IMR-90 (cell line): ENCODE results near the gene ZNF385D.

ENCODE experiments used
- CTCF ChIP-seq: conservative IDR thresholded peaks from 2 replicates; pipeline ENCODE4 v1.5.1; 2012; ENCODE audit warnings: mild to moderate bottlenecking, low read depth, low read length, improper control_type of control experiment
- POLR2A ChIP-seq: IDR thresholded peaks from 2 replicates; pipeline ENCODE4 v1.6.1; 2012; ENCODE audit warnings: mild to moderate bottlenecking, low read depth, low read length

DNA sequence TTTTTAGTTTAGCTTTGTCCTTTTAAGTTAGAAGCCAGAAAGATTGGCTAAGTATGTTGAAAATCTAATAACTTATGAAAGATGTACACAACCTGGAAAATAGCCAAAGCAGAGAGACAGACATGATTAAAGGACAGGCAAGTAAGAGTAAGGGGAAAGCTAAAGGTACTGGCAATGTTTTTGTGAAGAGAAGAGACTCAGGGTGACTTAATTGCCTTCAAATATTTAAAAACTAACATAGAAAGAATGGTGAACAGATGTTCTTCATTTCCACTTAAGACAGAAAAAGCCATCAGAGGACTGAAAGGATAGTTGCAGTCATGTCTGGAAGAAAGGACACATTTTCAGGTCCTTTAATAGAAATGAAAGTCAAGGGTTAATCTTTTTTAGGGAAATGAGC is 68.8 kb downstream of the ZNF385D start:
- no peak for TF ChIP-seq CTCF
- TF ChIP-seq POLR2A = no peak
